Panc1 (cell line): ENCODE data around the gene RBM7. TPM values are rescaled to one million over a fixed set of nuclear protein-coding genes. Genes with fewer than 3 reads are reported as not detected.

Experiments
- ATAC-seq: fragments of 200-7000 bp; cut with Tn5 transposase; 2 replicates; pipeline ENCODE4 v1.9.1; 2020; ENCODE audit warnings: mild to moderate bottlenecking, moderate library complexity
- BruUV-seq: library from RNA; stranded (reverse); fragments of 400-500 nt; replicated peaks from 2 replicates; lab custom pipeline; 2021; lab: Mats Ljungman, UMichigan
- CTCF ChIA-PET: fragments of 300-600 bp; sonication (Branson Sonifier 250); formaldehyde crosslinking; loops from one replicate; lab custom pipeline; 2022; ENCODE audit warnings: antibody characterized with exemption; lab: Charles Lee
- POLR2A ChIA-PET: fragments of 300-600 bp; sonication (Branson Sonifier 250); formaldehyde crosslinking; loops from one replicate; lab custom pipeline; 2022; ENCODE audit warnings: antibody characterized with exemption; lab: Charles Lee
- DNase-seq: peaks from one replicate; pipeline ENCODE4 v3.0.0-alpha.2; 2010; ENCODE audit warnings: low read depth, low spot score
- H3K27ac ChIP-seq: 2 replicates; pipeline ENCODE4 v1.5.1; 2011; ENCODE audit warnings: mild to moderate bottlenecking, low read length, inconsistent platforms
- H3K27me3 ChIP-seq: fragments of 200-500 bp; sonication (Bioruptor generic); 2 replicates; pipeline ENCODE4 v1.6.0; 2014; ENCODE audit warnings: low read length, inconsistent platforms; ENCODE audit not compliant: control insufficient read depth, insufficient read depth
- H3K36me3 ChIP-seq: fragments of 200-500 bp; sonication (Bioruptor generic); 2 replicates; pipeline ENCODE4 v1.5.1; 2014; ENCODE audit warnings: inconsistent platforms, mild to moderate bottlenecking, low read length, moderate library complexity; ENCODE audit not compliant: control insufficient read depth, insufficient read depth
- H3K4me1 ChIP-seq: 2 replicates; pipeline ENCODE4 v1.5.1; 2011; ENCODE audit warnings: inconsistent platforms, mild to moderate bottlenecking, low read length, moderate library complexity; ENCODE audit not compliant: control insufficient read depth, insufficient read depth
- H3K4me3 ChIP-seq, 2 experiments: 2 replicates each; pipeline ENCODE4 v1.5.1; 2011 to 2012; ENCODE audit warnings: low read depth in 2 of 2, low read length in 2 of 2, mild to moderate bottlenecking in 2 of 2, inconsistent platforms in 1 of 2, moderate library complexity in 1 of 2
- H3K9me3 ChIP-seq: fragments of 200-500 bp; sonication (Bioruptor generic); 2 replicates; pipeline ENCODE4 v1.5.1; 2014; ENCODE audit warnings: low read depth, mild to moderate bottlenecking, inconsistent platforms, low read length, moderate library complexity; ENCODE audit not compliant: control insufficient read depth, insufficient read depth
- CTCF ChIP-seq: fragments of 450-650 bp; IDR thresholded peaks from 2 replicates; pipeline ENCODE4 v1.5.1; 2017; ENCODE audit warnings: mild to moderate bottlenecking
- POLR2AphosphoS5 ChIP-seq: IDR thresholded peaks from 2 replicates; pipeline ENCODE4 v1.6.1; 2012; ENCODE audit warnings: mild to moderate bottlenecking, low read depth, low read length, moderate library complexity
- REST ChIP-seq, 2 experiments: IDR thresholded peaks; 2 replicates each; pipeline ENCODE4 v1.6.1; 2011 to 2012; ENCODE audit warnings: low read depth in 2 of 2, control low read depth in 1 of 2, low read length in 1 of 2, mild to moderate bottlenecking in 1 of 2, moderate library complexity in 1 of 2; ENCODE audit not compliant: insufficient read depth in 1 of 2
- SIN3A ChIP-seq: IDR thresholded peaks from 2 replicates; pipeline ENCODE4 v1.6.1; 2012; ENCODE audit warnings: low read depth, mild to moderate bottlenecking, low read length, moderate library complexity, borderline replicate concordance; ENCODE audit not compliant: insufficient read depth
- TCF7L2 ChIP-seq: IDR thresholded peaks from 2 replicates; pipeline ENCODE4 v1.6.1; 2011; ENCODE audit warnings: mild to moderate bottlenecking, low read depth, low read length, inconsistent platforms
- in situ Hi-C: cut with HindIII; loops from 2 replicates; pipeline ENCODE4 v1.10.0; 2016; ENCODE audit warnings: low sequenced_read_pairs, low pct_unique_long_range_greater_than_20kb
- intact Hi-C: fragments of 100-400 bp; cut with micrococcal nuclease; formaldehyde crosslinking; loops from one replicate; pipeline ENCODE4 v1.10.0; 2022; ENCODE audit not compliant: unreplicated experiment
- total RNA-seq: library from RNA; stranded (reverse); gene quantifications from one replicate; pipeline ENCODE4 v1.2.1, GENCODE V29; 2021; ENCODE audit not compliant: unreplicated experiment

The RBM7 gene
- total RNA-seq, 1 experiment from 2014 or later: 35.2 TPM

GRCh38 chr11:114399490-114400215, 813 bp upstream of the RBM7 start:
- no TSS peak for BruUV-seq
- in situ Hi-C loops: no loop called here

GRCh38 chr11:114400915-114401223, 403 bp downstream of the RBM7 start:
- Histone ChIP-seq H3K27ac (peak overlapping the region; percentile 100), H3K4me1 (peaks cover 17% of the 10 kb centered on the region; the same call in 1 of the 2 replicates), H3K9me3 (no peaks in the 10 kb centered on the region), H3K36me3 (peaks cover 26% of the 10 kb centered on the region), H3K27me3 (no peaks in the 10 kb centered on the region), H3K4me3 (peak overlapping the region; percentile 73 to 96)
- DNase-seq (no peak), ATAC-seq (no peak)
- in situ Hi-C loops (no loop called here), intact Hi-C loops (no loop called here)
- no TSS peak for BruUV-seq
- no peak for TF ChIP-seq SIN3A
- TF ChIP-seq REST (IDR thresholded peaks at IDR 0.05; ENCODE audit: insufficient read depth in 1 of 2, low read depth in 2 of 2, low read length in 1 of 2): no peak
- no peak for TF ChIP-seq POLR2AphosphoS5
- TF ChIP-seq TCF7L2: no peak
- no peak for TF ChIP-seq CTCF
- CTCF ChIA-PET: no interaction called here
- POLR2A ChIA-PET: interaction anchor here (0.8 kb wide), 1 partner anchor 490 kb away, joined by 5 read pairs; no protein-coding TSS in a partner anchor

More at GRCh38 chr11:114399490-114400215, 813 bp upstream of the RBM7 start:
- H3K9me3 ChIP-seq: no peaks in the 10 kb centered on the region
- H3K27me3 ChIP-seq: no peaks in the 10 kb centered on the region
- ChIA-PET POLR2A (no interaction called here), CTCF (interaction anchor here (0.6 kb wide), 1 partner anchor 44 kb away, joined by 3 read pairs; no protein-coding TSS in a partner anchor)
- H3K36me3 ChIP-seq: peaks cover 14% of the 10 kb centered on the region
- H3K4me1 ChIP-seq: peaks cover 17% of the 10 kb centered on the region; the same call in 1 of the 2 replicates
- H3K4me3 ChIP-seq: peak overlapping the region; percentile 73 to 96
- ATAC-seq (peak; percentile 68), DNase-seq (no peak)
- intact Hi-C loops: no loop called here
- peak overlapping the region; percentile 100 for H3K27ac ChIP-seq
- TF ChIP-seq CTCF (no peak), POLR2AphosphoS5 (no peak), SIN3A (no peak), REST (IDR thresholded peaks at IDR 0.05; ENCODE audit: insufficient read depth in 1 of 2, low read depth in 2 of 2, low read length in 1 of 2) (no peak), TCF7L2 (no peak)
